Fibroblast of mammary gland (primary cell): ENCODE results near the gene ZNF331.

Experiments used
- DNase-seq: peaks from one replicate; pipeline ENCODE4 v3.0.0-alpha.2; 2010; ENCODE audit warnings: low read depth
- H3K4me3 ChIP-seq: 2 replicates; pipeline ENCODE4 v1.5.1; 2011; ENCODE audit warnings: low read depth, mild to moderate bottlenecking, low read length, moderate library complexity; ENCODE audit not compliant: control insufficient read depth
- CTCF ChIP-seq: conservative IDR thresholded peaks from 2 replicates; pipeline ENCODE4 v1.5.1; 2011; ENCODE audit warnings: low read depth, low read length, inconsistent platforms; ENCODE audit not compliant: control insufficient read depth, insufficient read depth

Gene ZNF331

GRCh38 chr19:53553156-53553555 lies 15.2 kb downstream of the ZNF331 start:
- no peak overlapping the region for H3K4me3 ChIP-seq
- TF ChIP-seq CTCF: no peak
- DNase-seq: no peak

- DNase-seq: peak; percentile 92
- no peak for TF ChIP-seq CTCF
Measured at GRCh38 chr19:53553865-53554791, 16.2 kb downstream of the ZNF331 start.

GRCh38 chr19:53554804-53555203 lies 16.9 kb downstream of the ZNF331 start:
- peak overlapping the region; percentile 60 for H3K4me3 ChIP-seq
- no peak for TF ChIP-seq CTCF
- no peak for DNase-seq

More at GRCh38 chr19:53553865-53554791, 16.2 kb downstream of the ZNF331 start:
- H3K4me3 ChIP-seq: peak overlapping the region; percentile 60

- peak overlapping the region; percentile 60 for H3K4me3 ChIP-seq
- TF ChIP-seq CTCF: no peak
- DNase-seq: no peak
Measured at GRCh38 chr19:53555352-53555751, 17.4 kb downstream of the ZNF331 start.

- DNase-seq: no peak
- no peak for TF ChIP-seq CTCF
- no peak overlapping the region for H3K4me3 ChIP-seq
Measured at GRCh38 chr19:53571339-53571738, 33.4 kb downstream of the ZNF331 start.

- H3K4me3 ChIP-seq: no peak overlapping the region
- TF ChIP-seq CTCF: no peak
- DNase-seq: no peak
Measured at GRCh38 chr19:53576941-53577653, 39.2 kb downstream of the ZNF331 start.
